ENCODE data around the gene MARCHF3.
"Not testable (repeated sequence)": the region's sequence is repeated elsewhere in the genome, so short reads cannot be mapped to it uniquely, and the experiment has no call there.

MARCHF3 gene

GRCh38 chr5:126963822-126964375 is 66.5 kb downstream of the MARCHF3 start:
- DNase-seq: no peak
- intact Hi-C loops (cut with DNase I): no loop called here

- intact Hi-C loops (cut with DNase I): no loop called here
- DNase-seq: no peak
These were observed 68.7 kb downstream of the MARCHF3 start for GRCh38 chr5:126961702-126962101.

GRCh38 chr5:126961128-126961527 is 69.2 kb downstream of the MARCHF3 start:
- DNase-seq: no peak
- intact Hi-C loops (cut with DNase I): no loop called here

GRCh38 chr5:126959188-126959587 is 71.2 kb downstream of the MARCHF3 start:
- intact Hi-C loops (cut with DNase I): no loop called here
- no peak for DNase-seq

- intact Hi-C loops (cut with DNase I): no loop called here
- no peak for DNase-seq
These were observed 73.4 kb downstream of the MARCHF3 start for GRCh38 chr5:126956991-126957390.

GRCh38 chr5:126954981-126955380 is 75.4 kb downstream of the MARCHF3 start:
- DNase-seq: no peak
- intact Hi-C loops (cut with DNase I): no loop called here

GRCh38 chr5:126953640-126954039 is 76.7 kb downstream of the MARCHF3 start:
- intact Hi-C loops (cut with DNase I): no loop called here
- no peak for DNase-seq

GRCh38 chr5:126949475-126949874 is 80.9 kb downstream of the MARCHF3 start:
- intact Hi-C loops (cut with DNase I): no loop called here

GRCh38 chr5:126948453-126948852 is 81.9 kb downstream of the MARCHF3 start:
- intact Hi-C loops (cut with DNase I): no loop called here
- no peak for DNase-seq

More at GRCh38 chr5:126949475-126949874, 80.9 kb downstream of the MARCHF3 start:
- DNase-seq: no peak

- intact Hi-C loops (cut with DNase I): no loop called here
These were observed 82.4 kb downstream of the MARCHF3 start for GRCh38 chr5:126948011-126948355.

GRCh38 chr5:126947146-126948010 is 83.0 kb downstream of the MARCHF3 start:
- DNase-seq: no peak
- intact Hi-C loops (cut with DNase I): no loop called here

More at GRCh38 chr5:126948011-126948355, 82.4 kb downstream of the MARCHF3 start:
- DNase-seq: no peak

- DNase-seq; intact Hi-C loops (cut with DNase I): not testable (repeated sequence)
These were observed 87.5 kb downstream of the MARCHF3 start for GRCh38 chr5:126942908-126943307.

- DNase-seq: no peak
- intact Hi-C loops (cut with DNase I): no loop called here
These were observed 89.0 kb downstream of the MARCHF3 start for GRCh38 chr5:126941403-126941802.

GRCh38 chr5:126939887-126940286 is 90.5 kb downstream of the MARCHF3 start:
- intact Hi-C loops (cut with DNase I): no loop called here
- DNase-seq: no peak

GRCh38 chr5:126938466-126938865 is 91.9 kb downstream of the MARCHF3 start:
- intact Hi-C loops (cut with DNase I): no loop called here

GRCh38 chr5:126937771-126938170 is 92.6 kb downstream of the MARCHF3 start:
- intact Hi-C loops (cut with DNase I): no loop called here
- no peak for DNase-seq

More at GRCh38 chr5:126938466-126938865, 91.9 kb downstream of the MARCHF3 start:
- DNase-seq: no peak

- intact Hi-C loops (cut with DNase I): no loop called here
- no peak for DNase-seq
These were observed 93.5 kb downstream of the MARCHF3 start for GRCh38 chr5:126936775-126937418.

- intact Hi-C loops (cut with DNase I): no loop called here
- no peak for DNase-seq
These were observed 98.2 kb downstream of the MARCHF3 start for GRCh38 chr5:126931963-126932660.

- intact Hi-C loops (cut with DNase I): no loop called here
- DNase-seq: no peak
These were observed 102.3 kb downstream of the MARCHF3 start for GRCh38 chr5:126928041-126928440.

GRCh38 chr5:126927429-126927828 is 102.9 kb downstream of the MARCHF3 start:
- intact Hi-C loops (cut with DNase I): no loop called here
- no peak for DNase-seq

- intact Hi-C loops (cut with DNase I): no loop called here
- no peak for DNase-seq
These were observed 104.2 kb downstream of the MARCHF3 start for GRCh38 chr5:126926187-126926586.

All from posterior cingulate gyrus (tissue), 11 donors.